ENCODE results near the gene C1orf210.

The C1orf210 gene

DNA sequence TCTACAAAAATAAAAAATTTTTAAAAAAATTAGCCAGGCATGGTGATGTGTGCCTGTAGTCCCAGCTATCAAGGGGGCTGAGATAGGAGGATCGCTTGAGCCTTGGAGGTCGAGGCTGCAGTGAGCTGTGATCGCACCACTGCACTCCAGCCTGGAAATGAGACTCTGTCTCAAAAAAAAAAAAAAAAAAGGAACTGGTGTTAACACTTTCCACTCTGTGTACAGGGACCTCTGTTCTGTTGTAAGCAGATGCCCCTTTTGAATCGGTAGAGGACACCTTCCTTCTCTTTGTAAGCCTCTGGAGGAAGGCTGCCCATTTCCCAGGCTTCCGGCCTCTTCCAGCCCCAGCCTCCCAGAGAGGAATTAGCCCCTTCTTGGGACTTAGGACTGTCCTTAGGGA, 7.3 kb upstream of the C1orf210 start:
- Histone ChIP-seq H2AFZ (ENCODE audit: low read length) (no peak overlapping the region), H3K4me1 (ENCODE audit: insufficient read depth, low read length, severe bottlenecking) (no peaks in the 10 kb centered on the region), H3K4me2 (ENCODE audit: low read length) (no peak overlapping the region), H3K9ac (ENCODE audit: low read length) (no peak overlapping the region), H3K9me3 (ENCODE audit: low read length) (no peaks in the 10 kb centered on the region), H3K79me2 (ENCODE audit: insufficient read depth, low read length) (no peaks in the 10 kb centered on the region), H3K4me3 (ENCODE audit: low read depth, low read length, poor library complexity, severe bottlenecking) (no peak overlapping the region), H4K20me1 (ENCODE audit: insufficient read depth, low read length) (no peaks in the 10 kb centered on the region), H3K27ac (ENCODE audit: low read depth, low read length, poor library complexity, severe bottlenecking) (no peak overlapping the region), H3K36me3 (ENCODE audit: insufficient read depth, low read length) (no peaks in the 10 kb centered on the region), H3F3A (ENCODE audit: insufficient read depth, low read length) (no peaks in the 10 kb centered on the region), H3K27me3 (ENCODE audit: insufficient read depth, low read length) (no peaks in the 10 kb centered on the region), H3K9me2 (ENCODE audit: low read depth, low read length) (no peaks in the 10 kb centered on the region)
- TF ChIP-seq CTCF (IDR thresholded peaks at IDR 0.05; ENCODE audit: low read length) (no peak), EZH2 (IDR thresholded peaks at IDR 0.05; ENCODE audit: borderline replicate concordance, low read length) (no peak)

- Histone ChIP-seq H2AFZ (ENCODE audit: low read length) (no peak overlapping the region), H3K4me3 (ENCODE audit: low read depth, low read length, poor library complexity, severe bottlenecking) (no peak overlapping the region), H3K9ac (ENCODE audit: low read length) (no peak overlapping the region), H3K27ac (ENCODE audit: low read depth, low read length, poor library complexity, severe bottlenecking) (no peak overlapping the region), H3K9me2 (ENCODE audit: low read depth, low read length) (no peaks in the 10 kb centered on the region), H3K27me3 (ENCODE audit: insufficient read depth, low read length) (no peaks in the 10 kb centered on the region), H3K36me3 (ENCODE audit: insufficient read depth, low read length) (no peaks in the 10 kb centered on the region), H3K4me1 (ENCODE audit: insufficient read depth, low read length, severe bottlenecking) (no peaks in the 10 kb centered on the region), H4K20me1 (ENCODE audit: insufficient read depth, low read length) (no peaks in the 10 kb centered on the region), H3K79me2 (ENCODE audit: insufficient read depth, low read length) (no peaks in the 10 kb centered on the region), H3K4me2 (ENCODE audit: low read length) (no peak overlapping the region), H3F3A (ENCODE audit: insufficient read depth, low read length) (no peaks in the 10 kb centered on the region), H3K9me3 (ENCODE audit: low read length) (no peaks in the 10 kb centered on the region)
- TF ChIP-seq CTCF (IDR thresholded peaks at IDR 0.05; ENCODE audit: low read length), result no peak
- no peak for TF ChIP-seq EZH2 (IDR thresholded peaks at IDR 0.05; ENCODE audit: borderline replicate concordance, low read length)
Observed at GRCh38 chr1:43292216-43292615, 6.8 kb upstream of the C1orf210 start.

GRCh38 chr1:43288785-43289706, 3.7 kb upstream of the C1orf210 start:
- Histone ChIP-seq H2AFZ (ENCODE audit: low read length) (no peak overlapping the region), H3F3A (ENCODE audit: insufficient read depth, low read length) (no peaks in the 10 kb centered on the region), H3K9ac (ENCODE audit: low read length) (no peak overlapping the region), H3K79me2 (ENCODE audit: insufficient read depth, low read length) (no peaks in the 10 kb centered on the region), H3K27ac (ENCODE audit: low read depth, low read length, poor library complexity, severe bottlenecking) (no peak overlapping the region), H3K36me3 (ENCODE audit: insufficient read depth, low read length) (no peaks in the 10 kb centered on the region), H3K27me3 (ENCODE audit: insufficient read depth, low read length) (no peaks in the 10 kb centered on the region), H3K4me3 (ENCODE audit: low read depth, low read length, poor library complexity, severe bottlenecking) (no peak overlapping the region), H4K20me1 (ENCODE audit: insufficient read depth, low read length) (no peaks in the 10 kb centered on the region), H3K9me2 (ENCODE audit: low read depth, low read length) (no peaks in the 10 kb centered on the region), H3K4me1 (ENCODE audit: insufficient read depth, low read length, severe bottlenecking) (no peaks in the 10 kb centered on the region), H3K4me2 (ENCODE audit: low read length) (no peak overlapping the region), H3K9me3 (ENCODE audit: low read length) (no peaks in the 10 kb centered on the region)
- TF ChIP-seq EZH2 (IDR thresholded peaks at IDR 0.05; ENCODE audit: borderline replicate concordance, low read length) (no peak), CTCF (IDR thresholded peaks at IDR 0.05; ENCODE audit: low read length) (no peak)
